HG03442 (cell line): Measurements from ENCODE around the gene CDH8.
"Not testable (repeated sequence)": the region's sequence is repeated elsewhere in the genome, so short reads cannot be mapped to it uniquely, and the experiment has no call there.

Experiments used
- ATAC-seq: cut with Tn5 transposase; IDR thresholded peaks from one replicate; pipeline ENCODE4 v1.9.1; 2021; ENCODE audit warnings: mild to moderate bottlenecking, moderate library complexity; ENCODE audit not compliant: unreplicated experiment

CDH8 gene

DNA sequence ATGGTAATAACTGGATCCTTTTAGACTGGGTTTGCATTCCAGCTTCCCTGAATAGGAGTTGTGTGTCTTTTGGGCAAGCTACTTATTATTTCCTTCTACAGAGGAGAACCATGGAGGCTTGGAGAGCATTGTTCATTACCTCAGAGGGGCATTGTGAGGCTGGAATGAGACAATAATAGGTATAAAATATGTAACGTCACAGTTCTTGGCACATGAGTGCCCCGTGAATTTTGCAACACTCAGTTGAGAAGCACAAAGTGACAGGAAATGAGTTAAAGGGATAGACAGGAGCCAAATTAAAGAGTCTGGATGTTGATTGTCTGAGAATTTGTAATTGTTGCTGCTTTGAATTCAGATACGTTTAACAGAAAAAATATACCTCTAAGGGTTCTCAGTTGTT is 92.2 kb downstream of the CDH8 start:
- ATAC-seq = no peak

- no peak for ATAC-seq
These were observed 95.6 kb downstream of the CDH8 start for GRCh38 chr16:61940611-61941010.

GRCh38 chr16:61937646-61938045 is 98.6 kb downstream of the CDH8 start:
- ATAC-seq = no peak

DNA sequence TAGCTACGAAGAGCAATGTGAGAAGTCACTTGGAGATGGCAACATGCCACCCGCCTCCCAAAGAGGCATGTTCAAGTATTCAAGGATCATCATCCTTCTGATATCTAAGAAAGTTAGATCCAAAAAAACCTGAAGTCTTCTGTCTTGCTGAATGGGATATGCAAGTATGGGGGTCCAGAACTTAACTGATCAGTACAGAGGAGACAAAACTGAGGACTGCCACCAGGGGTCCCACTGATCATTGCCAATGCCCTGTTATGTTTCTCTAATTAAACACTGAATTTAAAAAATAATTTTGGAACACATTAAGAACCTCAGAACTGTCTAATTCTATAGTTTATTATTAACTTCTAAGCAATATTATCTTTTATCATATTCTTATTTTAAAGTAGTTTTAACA is 99.7 kb downstream of the CDH8 start:
- ATAC-seq = no peak

GRCh38 chr16:61934601-61935000 is 101.6 kb downstream of the CDH8 start:
- ATAC-seq = no peak

- no peak for ATAC-seq
These were observed 106.5 kb downstream of the CDH8 start for GRCh38 chr16:61929776-61930175.

DNA sequence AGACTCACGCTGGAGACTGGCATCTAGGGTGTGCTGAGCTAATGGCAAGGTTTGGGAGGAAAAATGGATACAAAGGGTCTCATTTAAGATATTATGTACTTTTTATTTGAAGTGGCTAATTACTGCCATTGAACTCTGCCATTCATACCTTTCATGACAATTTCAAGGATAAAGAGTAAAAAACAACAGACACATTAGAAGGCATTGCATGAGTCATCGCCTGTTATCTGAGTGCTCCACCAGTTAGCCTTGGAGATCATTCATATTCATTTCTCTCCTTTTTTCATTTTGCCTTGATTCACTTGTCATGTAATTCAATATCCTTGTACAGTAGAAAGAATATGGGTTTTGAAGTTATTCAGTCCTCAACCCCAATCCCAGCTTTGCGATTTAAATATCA is 109.5 kb downstream of the CDH8 start:
- ATAC-seq = no peak

DNA sequence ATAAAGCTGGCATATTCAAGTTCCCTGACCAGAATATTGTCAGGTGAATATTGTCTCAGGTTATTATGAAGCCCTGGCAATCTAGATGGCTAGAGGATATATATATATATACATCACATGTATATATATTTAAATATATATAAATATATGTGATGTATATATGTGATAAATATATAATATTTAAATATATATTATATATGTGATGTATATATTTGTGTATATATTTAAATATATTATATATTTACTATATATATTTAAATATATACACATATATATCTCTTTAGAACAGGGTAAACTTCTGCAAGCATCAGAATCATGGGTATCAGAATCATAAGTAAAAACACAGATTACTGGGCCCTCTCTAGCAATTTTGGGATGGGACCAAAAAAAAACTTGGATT is 112.6 kb downstream of the CDH8 start:
- no peak for ATAC-seq

DNA sequence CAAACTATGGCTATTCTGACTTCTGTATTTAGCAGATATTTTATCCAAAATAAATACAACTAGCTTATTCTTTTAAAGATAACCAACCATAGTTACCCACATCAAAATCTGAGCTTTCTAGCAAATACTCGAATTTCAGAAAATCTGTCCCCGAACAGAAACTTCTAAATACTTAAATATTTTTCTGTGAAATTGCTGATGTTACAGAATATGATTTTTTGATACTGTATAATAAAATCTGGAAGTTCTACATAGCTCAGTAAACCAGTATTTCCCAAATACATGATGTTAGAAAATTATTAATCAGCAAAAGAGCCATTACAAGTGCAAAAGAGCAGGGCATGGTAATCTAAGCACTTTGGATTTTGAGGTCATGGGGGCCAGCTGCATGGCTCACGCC is 114.9 kb downstream of the CDH8 start:
- no peak for ATAC-seq

- ATAC-seq = not testable (repeated sequence)
These were observed 118.1 kb downstream of the CDH8 start for GRCh38 chr16:61917865-61918826.

DNA sequence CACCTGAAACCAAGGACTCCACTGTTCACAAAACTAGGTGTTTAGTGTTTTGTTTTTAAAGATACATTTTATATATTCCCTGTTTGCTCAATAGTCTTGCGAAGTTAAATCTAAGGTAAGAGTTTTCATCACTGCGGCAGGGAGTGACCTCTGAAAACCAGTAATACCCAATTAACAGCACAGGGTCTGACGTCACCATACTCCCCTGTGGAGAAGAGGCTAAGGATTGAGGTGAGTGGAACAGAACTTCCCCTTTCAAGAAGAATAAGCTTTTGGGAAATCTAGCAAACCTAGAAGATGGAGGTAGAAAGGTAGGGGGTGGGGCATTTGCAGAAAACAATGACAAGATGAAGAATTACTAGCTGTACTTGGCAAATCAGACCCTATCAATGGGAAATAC is 120.7 kb downstream of the CDH8 start:
- ATAC-seq = no peak

GRCh38 chr16:61909074-61909473 is 127.2 kb downstream of the CDH8 start:
- ATAC-seq = no peak

- ATAC-seq = no peak
These were observed 127.8 kb downstream of the CDH8 start for GRCh38 chr16:61908426-61908825.

DNA sequence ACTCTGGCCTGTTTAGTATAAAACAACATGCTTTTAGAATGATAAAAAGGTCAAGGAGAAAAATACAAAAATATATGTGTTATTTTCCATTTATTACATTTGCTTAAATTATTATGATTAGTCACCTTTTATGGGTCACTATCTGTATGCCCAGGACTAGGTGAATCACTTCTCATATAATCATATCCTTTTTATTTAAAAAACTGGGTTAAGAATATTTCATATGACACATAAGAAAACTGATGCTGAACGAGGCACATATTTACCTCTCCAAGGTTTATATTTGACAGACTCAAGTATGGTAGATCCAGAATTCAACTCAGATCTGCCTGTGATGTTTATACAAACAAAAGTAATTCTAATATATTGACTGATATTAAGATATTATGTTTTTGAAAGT is 134.5 kb downstream of the CDH8 start:
- no peak for ATAC-seq

DNA sequence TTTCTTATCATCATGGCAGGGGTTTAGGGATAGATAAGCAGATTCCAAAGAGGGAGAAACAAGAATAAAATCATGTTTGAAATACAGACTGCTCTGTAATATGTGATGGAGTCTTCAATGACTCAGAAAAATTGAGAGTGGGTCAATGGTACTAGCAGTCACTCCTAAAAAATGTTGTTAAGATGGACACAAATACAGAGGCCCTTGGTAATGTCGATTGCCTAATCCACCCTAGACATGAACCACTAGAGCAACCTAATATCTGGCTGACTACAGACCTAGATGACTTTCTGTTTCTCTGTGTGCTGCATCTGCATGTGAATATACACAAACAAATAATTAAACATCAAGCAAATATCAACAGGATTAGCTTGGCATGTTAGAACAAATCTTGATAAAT is 135.8 kb downstream of the CDH8 start:
- ATAC-seq = no peak

- no peak for ATAC-seq
These were observed 138.6 kb downstream of the CDH8 start for GRCh38 chr16:61897657-61898056.

DNA sequence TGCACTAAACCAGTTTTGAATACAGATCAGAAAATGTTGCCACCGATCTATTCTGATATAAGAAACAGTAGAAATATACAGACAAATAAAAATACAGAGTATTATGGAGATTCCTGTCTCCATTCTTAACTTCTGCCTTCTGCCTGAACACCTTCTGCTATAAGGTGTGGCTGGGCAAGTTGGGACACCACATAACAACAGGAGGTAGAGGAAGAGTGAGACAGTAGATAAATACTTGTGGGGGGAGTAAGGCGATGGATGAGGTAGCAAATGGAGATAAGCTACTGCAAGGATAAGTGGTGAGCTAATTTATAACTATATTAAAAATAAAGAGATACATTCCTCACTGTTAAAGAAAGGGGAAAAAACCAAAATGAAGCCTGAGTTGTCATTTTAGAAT is 143.7 kb downstream of the CDH8 start:
- ATAC-seq = no peak

DNA sequence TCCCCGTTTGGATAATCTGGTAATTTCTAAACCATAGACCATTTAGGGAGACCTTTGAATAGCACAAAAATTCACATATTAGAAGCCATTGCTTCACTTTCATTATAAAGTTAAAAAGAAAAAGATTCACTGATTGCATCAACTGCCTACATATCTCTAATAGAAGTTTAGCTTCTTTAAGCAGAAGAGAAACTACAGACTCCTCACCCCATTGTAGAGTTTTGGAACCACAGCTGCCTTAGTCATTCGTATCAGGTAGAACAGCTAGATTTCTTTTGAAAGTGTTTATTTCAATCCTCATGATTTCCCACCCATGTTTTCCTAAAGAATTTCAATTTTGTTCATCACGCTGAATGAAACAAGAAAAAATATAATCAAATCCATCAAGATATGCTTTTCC is 144.8 kb downstream of the CDH8 start:
- ATAC-seq = no peak

GRCh38 chr16:61890386-61890785 is 145.9 kb downstream of the CDH8 start:
- no peak for ATAC-seq

DNA sequence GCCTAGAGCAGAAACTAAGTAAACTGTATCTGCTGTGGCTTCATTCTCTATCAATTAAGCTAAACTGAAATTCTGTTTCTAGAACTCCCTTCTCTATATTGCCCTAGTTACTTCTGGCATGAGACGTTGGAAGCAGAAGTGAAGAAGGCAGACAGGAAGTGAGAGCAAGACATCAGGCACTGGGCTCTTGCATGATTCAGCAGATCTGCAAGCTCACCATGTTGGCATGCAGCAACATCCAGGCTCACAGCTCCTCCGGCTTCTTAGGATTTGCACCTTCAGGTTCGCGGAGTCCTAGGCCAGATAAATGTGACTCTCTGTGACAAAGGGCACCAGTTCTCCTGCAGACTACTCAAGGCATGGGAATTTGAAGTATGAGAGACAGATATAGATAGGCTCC is 148.3 kb downstream of the CDH8 start:
- no peak for ATAC-seq

DNA sequence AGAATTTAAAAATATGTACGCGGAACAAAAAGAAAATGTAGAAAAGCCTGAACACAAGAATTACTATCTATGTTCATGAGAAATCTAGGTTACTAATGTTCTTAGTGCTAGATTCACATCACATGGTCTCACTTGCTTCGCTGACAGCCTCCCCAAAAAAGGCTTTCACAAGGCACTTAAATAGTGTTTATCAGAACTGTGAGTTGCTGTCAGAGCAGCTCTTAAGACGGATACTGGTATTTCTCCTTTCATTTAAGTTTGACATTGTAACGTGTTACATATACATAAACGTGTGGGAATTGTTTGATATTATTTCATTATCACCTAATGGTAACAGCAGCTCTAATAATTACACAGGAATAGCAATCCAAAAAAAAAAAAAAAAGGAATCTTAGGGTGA is 150.9 kb downstream of the CDH8 start:
- ATAC-seq = no peak

- ATAC-seq = no peak
These were observed 156.9 kb downstream of the CDH8 start for GRCh38 chr16:61879306-61879705.

GRCh38 chr16:61877436-61877835 is 158.8 kb downstream of the CDH8 start:
- no peak for ATAC-seq
